Tibial nerve (tissue), 4 donors: ENCODE results near the gene RUFY2.

Experiments
- EP300 ChIP-seq, 2 donors: sonication (generic); formaldehyde crosslinking; IDR thresholded peaks; one replicate each; pipeline ENCODE4 v1.6.1; 2017; ENCODE audit warnings: antibody characterized with exemption in 2 of 2, mild to moderate bottlenecking in 1 of 2
- TF ChIP-seq, protein P1 (sequence below), 5 experiments: fragments of 200-600 bp in 3 of 5; fragments of 450-650 bp in 2 of 5; sonication (generic) in 3 of 5; IDR thresholded peaks; one replicate each; pipeline ENCODE4 v1.5.1; 2016 to 2019; ENCODE audit warnings: antibody characterized with exemption in 5 of 5, mild to moderate bottlenecking in 3 of 5, moderate library complexity in 2 of 5

DNA sequence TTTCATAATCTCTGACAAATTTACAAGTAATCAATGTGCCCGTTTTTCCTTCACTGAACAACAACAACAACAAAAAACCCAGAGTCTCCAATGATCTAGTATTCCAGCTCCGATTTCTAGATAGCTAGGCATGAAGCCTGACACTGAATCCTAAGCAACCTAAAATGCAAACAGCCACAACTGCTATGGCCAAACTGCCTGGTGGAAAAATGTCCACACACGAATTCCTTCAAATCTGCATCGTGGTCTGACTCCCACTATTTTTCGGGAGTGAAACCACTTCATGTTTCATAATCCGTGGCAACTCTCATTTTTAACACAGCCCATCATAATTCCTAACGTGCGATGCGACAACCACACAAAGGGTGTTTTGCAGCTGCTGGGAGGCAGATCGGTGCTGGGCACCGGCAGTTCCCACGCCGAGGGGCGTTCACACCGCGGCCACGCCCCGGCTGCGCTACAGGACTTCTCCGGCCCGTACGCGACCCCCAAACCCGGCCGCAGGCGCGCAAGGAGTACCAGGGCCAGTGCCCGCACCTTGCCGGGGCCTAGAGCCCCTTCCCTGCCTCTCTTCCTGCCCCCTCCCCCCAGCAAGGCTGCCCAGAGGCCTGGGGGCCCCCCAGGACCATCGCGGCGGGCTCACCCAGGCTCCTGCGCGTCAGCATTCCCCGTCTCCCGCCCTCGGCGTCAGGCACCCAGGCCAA, 814 bp downstream of the RUFY2 start:
- TF ChIP-seq, protein P1, sequence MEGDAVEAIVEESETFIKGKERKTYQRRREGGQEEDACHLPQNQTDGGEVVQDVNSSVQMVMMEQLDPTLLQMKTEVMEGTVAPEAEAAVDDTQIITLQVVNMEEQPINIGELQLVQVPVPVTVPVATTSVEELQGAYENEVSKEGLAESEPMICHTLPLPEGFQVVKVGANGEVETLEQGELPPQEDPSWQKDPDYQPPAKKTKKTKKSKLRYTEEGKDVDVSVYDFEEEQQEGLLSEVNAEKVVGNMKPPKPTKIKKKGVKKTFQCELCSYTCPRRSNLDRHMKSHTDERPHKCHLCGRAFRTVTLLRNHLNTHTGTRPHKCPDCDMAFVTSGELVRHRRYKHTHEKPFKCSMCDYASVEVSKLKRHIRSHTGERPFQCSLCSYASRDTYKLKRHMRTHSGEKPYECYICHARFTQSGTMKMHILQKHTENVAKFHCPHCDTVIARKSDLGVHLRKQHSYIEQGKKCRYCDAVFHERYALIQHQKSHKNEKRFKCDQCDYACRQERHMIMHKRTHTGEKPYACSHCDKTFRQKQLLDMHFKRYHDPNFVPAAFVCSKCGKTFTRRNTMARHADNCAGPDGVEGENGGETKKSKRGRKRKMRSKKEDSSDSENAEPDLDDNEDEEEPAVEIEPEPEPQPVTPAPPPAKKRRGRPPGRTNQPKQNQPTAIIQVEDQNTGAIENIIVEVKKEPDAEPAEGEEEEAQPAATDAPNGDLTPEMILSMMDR (IDR thresholded peaks at IDR 0.05), result no peak
- TF ChIP-seq EP300 (IDR thresholded peaks at IDR 0.05), result no peak
